HepG2 (cell line): ENCODE measurements around the gene RNASE7. TPM values are rescaled to one million over a fixed set of nuclear protein-coding genes. Genes with fewer than 3 reads are reported as not detected.

ENCODE experiments used
- CERS6 ChIP-seq: sonication (generic); formaldehyde crosslinking; IDR thresholded peaks from 2 replicates; pipeline ENCODE4 v1.5.0; 2020; ENCODE audit warnings: missing genetic modification reagents
- EED ChIP-seq: sonication (generic); formaldehyde crosslinking; IDR thresholded peaks from 2 replicates; pipeline ENCODE4 v1.5.0; 2020; ENCODE audit warnings: mild to moderate bottlenecking, missing genetic modification reagents
- FIP1L1 ChIP-seq: fragments of 200-400 bp; formaldehyde crosslinking; IDR thresholded peaks from 2 replicates; pipeline ENCODE4 v1.6.1; 2018; ENCODE audit warnings: low read depth, mild to moderate bottlenecking, low read length, moderate library complexity, borderline replicate concordance; ENCODE audit not compliant: insufficient read depth
- IKZF4 ChIP-seq: sonication (generic); formaldehyde crosslinking; IDR thresholded peaks from 2 replicates; pipeline ENCODE4 v1.5.1; 2020; ENCODE audit warnings: borderline replicate concordance, mild to moderate bottlenecking, low read depth, missing genetic modification reagents; ENCODE audit errors: not compliant biosample characterization
- NRL ChIP-seq: sonication (generic); formaldehyde crosslinking; IDR thresholded peaks from 2 replicates; pipeline ENCODE4 v1.5.0; 2020; ENCODE audit warnings: missing genetic modification reagents, mild to moderate bottlenecking, moderate library complexity, borderline replicate concordance
- PATZ1 ChIP-seq: sonication (generic); formaldehyde crosslinking; IDR thresholded peaks from 2 replicates; pipeline ENCODE4 v1.4.0; 2020; ENCODE audit warnings: missing genetic modification reagents
- RFX3 ChIP-seq: IDR thresholded peaks from 2 replicates; pipeline ENCODE4 v1.6.1; 2016; ENCODE audit warnings: missing biosample characterization, missing genetic modification reagents
- ZBTB39 ChIP-seq: sonication (generic); formaldehyde crosslinking; IDR thresholded peaks from 2 replicates; pipeline ENCODE4 v1.5.0; 2020; ENCODE audit warnings: missing genetic modification reagents
- ZNF234 ChIP-seq: sonication (generic); formaldehyde crosslinking; conservative IDR thresholded peaks from 2 replicates; pipeline ENCODE4 v1.5.1; 2020; ENCODE audit warnings: mild to moderate bottlenecking, missing genetic modification reagents
- ZNF496 ChIP-seq: sonication (generic); formaldehyde crosslinking; IDR thresholded peaks from 2 replicates; pipeline ENCODE4 v1.8.1; 2023; ENCODE audit warnings: mild to moderate bottlenecking, moderate library complexity, missing genetic modification reagents; ENCODE audit not compliant: insufficient replicate concordance
- ZNF501 ChIP-seq: sonication (generic); formaldehyde crosslinking; IDR thresholded peaks from 2 replicates; pipeline ENCODE4 v1.5.1; 2020; ENCODE audit warnings: mild to moderate bottlenecking, moderate library complexity, missing genetic modification reagents
- ZNF691 ChIP-seq: sonication (generic); formaldehyde crosslinking; IDR thresholded peaks from 2 replicates; pipeline ENCODE4 v1.4.0; 2020; ENCODE audit warnings: missing genetic modification reagents, low read depth, mild to moderate bottlenecking, borderline replicate concordance
- ZNF777 ChIP-seq: sonication (generic); formaldehyde crosslinking; IDR thresholded peaks from 2 replicates; pipeline ENCODE4 v1.4.0; 2020; ENCODE audit warnings: missing genetic modification reagents
- polyA plus RNA-seq, 8 experiments: library from polyadenylated mRNA; depleted of rRNA in 3 of 8; stranded (reverse) in 7 of 8; unstranded in 1 of 8; fragments of >200 nt; fragmentation: Illumina TruSeq in 4 of 8; extraction: Trizol in 4 of 8; gene quantifications; 2 replicates each; pipeline versions ENCODE4 v1.2.1 to v1.2.3, GENCODE V29; 2011 to 2016; ENCODE audit warnings: low read depth in 4 of 8, missing spikeins in 1 of 8, mixed read lengths in 1 of 8; ENCODE audit not compliant: insufficient read depth in 1 of 8
- total RNA-seq, 5 experiments: library from RNA; depleted of rRNA; stranded (reverse); fragments of >200 nt; fragmentation: Illumina TruSeq; extraction: Trizol; gene quantifications; 2 replicates each; pipeline ENCODE4 v1.2.3, GENCODE V29; 2016; ENCODE audit warnings: low read depth in 1 of 5
- TF ChIP-seq, protein P1 (sequence below): sonication (generic); formaldehyde crosslinking; IDR thresholded peaks from 2 replicates; pipeline ENCODE4 v1.5.0; 2020; ENCODE audit warnings: missing genetic modification reagents
- TF ChIP-seq, protein P2 (sequence below): sonication (generic); formaldehyde crosslinking; IDR thresholded peaks from 2 replicates; pipeline ENCODE4 v1.9.0; 2021; ENCODE audit warnings: missing genetic modification reagents, borderline replicate concordance

RNASE7 gene
- total and polyA plus RNA-seq, 2 of the 13 experiments (the other 11 are each of a cell fraction or from before 2014, with no cell fraction given), result 0.04 TPM; not detected in 1

- TF ChIP-seq, protein P1, sequence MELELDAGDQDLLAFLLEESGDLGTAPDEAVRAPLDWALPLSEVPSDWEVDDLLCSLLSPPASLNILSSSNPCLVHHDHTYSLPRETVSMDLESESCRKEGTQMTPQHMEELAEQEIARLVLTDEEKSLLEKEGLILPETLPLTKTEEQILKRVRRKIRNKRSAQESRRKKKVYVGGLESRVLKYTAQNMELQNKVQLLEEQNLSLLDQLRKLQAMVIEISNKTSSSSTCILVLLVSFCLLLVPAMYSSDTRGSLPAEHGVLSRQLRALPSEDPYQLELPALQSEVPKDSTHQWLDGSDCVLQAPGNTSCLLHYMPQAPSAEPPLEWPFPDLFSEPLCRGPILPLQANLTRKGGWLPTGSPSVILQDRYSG (CRISPR knock-in tag), result no peak
- no peak for TF ChIP-seq RFX3
- TF ChIP-seq PATZ1 (CRISPR knock-in tag), result peak; percentile 84
- TF ChIP-seq EED, result peak; percentile 96
- TF ChIP-seq FIP1L1, result 0 out of 2 replicates have a peak, but pooled peaks have one; percentile 66
- TF ChIP-seq ZNF777 (CRISPR knock-in tag), result no peak; the same call in 1 of the 2 replicates
- TF ChIP-seq ZNF691 (CRISPR knock-in tag), result peak; percentile 99
- TF ChIP-seq ZNF496, result no peak
- TF ChIP-seq ZNF234 (CRISPR knock-in tag), result no peak
- peak; percentile 64; the same call in 1 of the 2 replicates for TF ChIP-seq ZBTB39 (CRISPR knock-in tag)
- peak; percentile 85 for TF ChIP-seq NRL (CRISPR knock-in tag)
- TF ChIP-seq, protein P2, sequence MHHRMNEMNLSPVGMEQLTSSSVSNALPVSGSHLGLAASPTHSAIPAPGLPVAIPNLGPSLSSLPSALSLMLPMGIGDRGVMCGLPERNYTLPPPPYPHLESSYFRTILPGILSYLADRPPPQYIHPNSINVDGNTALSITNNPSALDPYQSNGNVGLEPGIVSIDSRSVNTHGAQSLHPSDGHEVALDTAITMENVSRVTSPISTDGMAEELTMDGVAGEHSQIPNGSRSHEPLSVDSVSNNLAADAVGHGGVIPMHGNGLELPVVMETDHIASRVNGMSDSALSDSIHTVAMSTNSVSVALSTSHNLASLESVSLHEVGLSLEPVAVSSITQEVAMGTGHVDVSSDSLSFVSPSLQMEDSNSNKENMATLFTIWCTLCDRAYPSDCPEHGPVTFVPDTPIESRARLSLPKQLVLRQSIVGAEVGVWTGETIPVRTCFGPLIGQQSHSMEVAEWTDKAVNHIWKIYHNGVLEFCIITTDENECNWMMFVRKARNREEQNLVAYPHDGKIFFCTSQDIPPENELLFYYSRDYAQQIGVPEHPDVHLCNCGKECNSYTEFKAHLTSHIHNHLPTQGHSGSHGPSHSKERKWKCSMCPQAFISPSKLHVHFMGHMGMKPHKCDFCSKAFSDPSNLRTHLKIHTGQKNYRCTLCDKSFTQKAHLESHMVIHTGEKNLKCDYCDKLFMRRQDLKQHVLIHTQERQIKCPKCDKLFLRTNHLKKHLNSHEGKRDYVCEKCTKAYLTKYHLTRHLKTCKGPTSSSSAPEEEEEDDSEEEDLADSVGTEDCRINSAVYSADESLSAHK (CRISPR knock-in tag), result no peak
- no peak for TF ChIP-seq CERS6
- TF ChIP-seq IKZF4 (CRISPR knock-in tag), result peak; percentile 94
- peak; percentile 63; the same call in 1 of the 2 replicates for TF ChIP-seq ZNF501 (CRISPR knock-in tag)
These were observed 50.3 kb downstream of the RNASE7 start (continued) for GRCh38 chr14:21092273-21093011.
